Mucosa of descending colon (tissue), 3 donors: ENCODE data around the gene CYP2C19. TPM values are rescaled to one million over a fixed set of nuclear protein-coding genes. Genes with fewer than 3 reads are reported as not detected.
"Not testable (repeated sequence)": the region's sequence is repeated elsewhere in the genome, so short reads cannot be mapped to it uniquely, and the experiment has no call there.

Experiments
- ATAC-seq: fragments of 200-7000 bp; cut with Tn5 transposase; one replicate; pipeline ENCODE4 v1.9.1; 2020; ENCODE audit warnings: mild to moderate bottlenecking, moderate library complexity
- DNase-seq, 3 donors: peaks; one replicate each; pipeline ENCODE4 v3.0.0-alpha.2; 2020
- H3K36me3 ChIP-seq: fragments of 200-600 bp; one replicate; pipeline ENCODE4 v1.8.0; 2021; ENCODE audit warnings: low read depth, mild to moderate bottlenecking
- H3K4me1 ChIP-seq: fragments of 200-600 bp; one replicate; pipeline ENCODE4 v1.8.0; 2021; ENCODE audit warnings: low read depth, mild to moderate bottlenecking
- H3K4me3 ChIP-seq: fragments of 200-600 bp; one replicate; pipeline ENCODE4 v1.8.0; 2021; ENCODE audit warnings: mild to moderate bottlenecking
- H3K9me3 ChIP-seq: fragments of 200-600 bp; one replicate; pipeline ENCODE4 v1.8.0; 2021; ENCODE audit warnings: mild to moderate bottlenecking
- CTCF ChIP-seq: fragments of 200-600 bp; IDR thresholded peaks from one replicate; pipeline ENCODE4 v1.8.0; 2022; ENCODE audit warnings: antibody characterized with exemption, mild to moderate bottlenecking
- intact Hi-C, 2 donors: fragments of 100-400 bp; cut with DNase I in 1 of 2; cut with micrococcal nuclease in 1 of 2; formaldehyde crosslinking; loops; one replicate each; pipeline versions ENCODE4 v1.11.0 to v1.11.1; 2022; cut with DNase I, micrococcal nuclease
- total RNA-seq, 3 donors: library from RNA; stranded (reverse); fragmentation: NEBNext Ultra II Directional in 2 of 3; extraction: Animal tissue kit (Norgen Biotek cat#: 25700) in 2 of 3; gene quantifications; one replicate each; pipeline versions ENCODE4 v1.2.1 to v1.2.4, GENCODE V29; 2021 to 2023
- donor health status: DM: no; HTN: no; CAD: no; lungs with moderate emphysema.
- donor health status: DM: no; HTN: no; CAD: no.
- donor health status: DM: no; HTN: yes; CAD: no.

Gene CYP2C19
- total RNA-seq, 3 donors from 2014 or later = 0.65 to 2.0 (median 1.5) TPM

GRCh38 chr10:94889123-94889522 is 126.6 kb downstream of the CYP2C19 start:
- H3K9me3 ChIP-seq = no peaks in the 10 kb centered on the region
- no peaks in the 10 kb centered on the region for H3K4me1 ChIP-seq
- H3K4me3 ChIP-seq = no peak overlapping the region
- no peak for TF ChIP-seq CTCF
- H3K36me3 ChIP-seq = no peaks in the 10 kb centered on the region
- ATAC-seq = no peak
- DNase-seq = no peak
- intact Hi-C loops = no loop called here

GRCh38 chr10:94890264-94891022 is 128.0 kb downstream of the CYP2C19 start:
- no peak for ATAC-seq

GRCh38 chr10:94898414-94898813 is 135.9 kb downstream of the CYP2C19 start:
- H3K4me1 ChIP-seq, ATAC-seq, H3K36me3 ChIP-seq, H3K9me3 ChIP-seq, DNase-seq, H3K4me3 ChIP-seq, intact Hi-C loops: not testable (repeated sequence)

More at GRCh38 chr10:94890264-94891022, 128.0 kb downstream of the CYP2C19 start:
- intact Hi-C loops = no loop called here
- no peak for TF ChIP-seq CTCF
- no peaks in the 10 kb centered on the region for H3K4me1 ChIP-seq
- no peak for DNase-seq
- no peaks in the 10 kb centered on the region for H3K36me3 ChIP-seq
- no peak overlapping the region for H3K4me3 ChIP-seq
- H3K9me3 ChIP-seq = no peaks in the 10 kb centered on the region

- H3K4me1 ChIP-seq = peaks cover 3% of the 10 kb centered on the region
- no peak overlapping the region for H3K4me3 ChIP-seq
- peaks cover 7% of the 10 kb centered on the region for H3K9me3 ChIP-seq
- intact Hi-C loops = no loop called here
- no peak for DNase-seq
- no peaks in the 10 kb centered on the region for H3K36me3 ChIP-seq
- no peak for TF ChIP-seq CTCF
- ATAC-seq = no peak
Observed at GRCh38 chr10:94902080-94902479, 139.6 kb downstream of the CYP2C19 start.

- Histone ChIP-seq H3K4me1 (peaks cover 3% of the 10 kb centered on the region), H3K4me3 (no peak overlapping the region), H3K36me3 (no peaks in the 10 kb centered on the region), H3K9me3 (peaks cover 11% of the 10 kb centered on the region)
- no peak for TF ChIP-seq CTCF
- ATAC-seq (peak; percentile 98), DNase-seq (peak in 1 of 3 donors; percentile 17)
- intact Hi-C loops = no loop called here
Observed at GRCh38 chr10:94902570-94902969, 140.1 kb downstream of the CYP2C19 start.

Other genes with a start within 250 kb of the CYP2C19 start
- 10 to 100 TPM in 2 of 3 donors, 1 to 10 TPM in 1; 6.4 to 33.2 (median 11.6) TPM for gene HELLS, start 216.9 kb upstream of the CYP2C19 start, total RNA-seq
- 10 to 100 TPM in 1 of 3 donors, 1 to 10 TPM in 2; 5.2 to 15.0 (median 6.5) TPM for gene CYP2C18, start 79.0 kb upstream of the CYP2C19 start, total RNA-seq
- gene CYP2C9, start 176.0 kb downstream of the CYP2C19 start, total RNA-seq = 1 to 10 TPM; 1.3 to 3.9 (median 1.3) TPM